Tibial nerve (tissue), 4 donors: ENCODE data around the gene CPNE1. TPM values are rescaled to one million over a fixed set of nuclear protein-coding genes. Genes with fewer than 3 reads are reported as not detected.

Source experiments
- DNase-seq, 2 donors: peaks; one replicate each; pipeline ENCODE4 v3.0.0-alpha.2; 2019; ENCODE audit warnings: low spot score in 2 of 2
- H3K27ac ChIP-seq, 4 donors: fragments of 200-600 bp; sonication (generic) in 3 of 4; one replicate each; pipeline ENCODE4 v1.5.1; 2017 to 2019; ENCODE audit warnings: mild to moderate bottlenecking in 1 of 4
- H3K27me3 ChIP-seq, 2 donors: fragments of 200-600 bp; sonication (generic) in 1 of 2; one replicate each; pipeline versions ENCODE4 v1.5.1 to v1.6.0; 2017 to 2019
- H3K36me3 ChIP-seq, 3 donors: fragments of 200-600 bp; sonication (generic); one replicate each; pipeline ENCODE4 v1.5.1; 2018 to 2019
- H3K4me1 ChIP-seq, 4 donors: fragments of 200-600 bp; sonication (generic) in 3 of 4; one replicate each; pipeline ENCODE4 v1.5.1; 2017 to 2019
- H3K4me3 ChIP-seq, 4 donors: fragments of 200-600 bp; sonication (generic) in 3 of 4; one replicate each; pipeline ENCODE4 v1.5.1; 2017 to 2019; ENCODE audit warnings: mild to moderate bottlenecking in 1 of 4, moderate library complexity in 1 of 4
- H3K9me3 ChIP-seq, 4 donors: fragments of 200-600 bp; sonication (generic) in 3 of 4; one replicate each; pipeline ENCODE4 v1.5.1; 2017 to 2019
- CTCF ChIP-seq, 5 experiments: fragments of 200-600 bp in 3 of 5; fragments of 450-650 bp in 2 of 5; sonication (generic) in 3 of 5; IDR thresholded peaks; one replicate each; pipeline ENCODE4 v1.5.1; 2016 to 2019; ENCODE audit warnings: antibody characterized with exemption in 5 of 5, mild to moderate bottlenecking in 3 of 5, moderate library complexity in 2 of 5
- EP300 ChIP-seq, 2 donors: sonication (generic); formaldehyde crosslinking; IDR thresholded peaks; one replicate each; pipeline ENCODE4 v1.6.1; 2017; ENCODE audit warnings: antibody characterized with exemption in 2 of 2, mild to moderate bottlenecking in 1 of 2
- POLR2A ChIP-seq, 2 donors: fragments of 450-650 bp; IDR thresholded peaks; one replicate each; pipeline ENCODE4 v1.6.1; 2017; ENCODE audit warnings: antibody characterized with exemption in 2 of 2, mild to moderate bottlenecking in 2 of 2, moderate library complexity in 2 of 2
- WGBS, 2 donors: methylation state at CpG; one replicate each; pipeline ENCODE4 v1.1.5; 2018; 5-methylcytosine and 5-hydroxymethylcytosine counted together
- total RNA-seq, 4 donors: library from RNA; depleted of rRNA; stranded (reverse); fragments of >200 nt; gene quantifications; one replicate each; pipeline ENCODE4 v1.1.0, GENCODE V29; 2016

CPNE1 gene
- total RNA-seq, 4 donors from 2014 or later: 116 to 151 (median 144) TPM

DNA sequence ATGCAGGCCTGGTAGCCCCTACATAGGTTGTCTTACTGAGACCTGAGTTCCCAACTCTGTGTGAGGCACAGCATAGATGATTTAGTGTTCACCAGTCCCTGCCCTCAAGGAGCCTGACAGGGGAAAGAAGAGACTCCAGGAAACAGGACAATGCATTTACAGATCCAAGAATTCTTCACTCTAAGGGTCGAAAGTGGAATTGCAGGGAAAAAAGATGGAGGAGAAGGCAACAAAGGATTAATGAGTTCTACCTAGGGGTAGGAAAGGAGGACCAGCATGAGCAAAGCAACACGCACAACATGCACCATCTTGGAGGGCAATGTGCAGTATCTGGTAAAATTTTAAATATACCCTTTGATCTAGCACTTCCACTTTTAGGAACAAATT lies 43.1 kb downstream of the CPNE1 start:
- TF ChIP-seq CTCF (IDR thresholded peaks at IDR 0.05) (no peak), POLR2A (IDR thresholded peaks at IDR 0.05) (no peak), EP300 (IDR thresholded peaks at IDR 0.05) (no peak)
- 83 to 93% methylated on average over 2 of the region's 2 CpGs for WGBS, 2 donors
- Histone ChIP-seq H3K27me3 (no peaks in the 10 kb centered on the region), H3K4me1 (peaks cover 0 to 32% (median 27%) of the 10 kb centered on the region in 4 donors), H3K27ac (no peak overlapping the region), H3K9me3 (no peaks in the 10 kb centered on the region), H3K4me3 (no peak overlapping the region), H3K36me3 (peaks cover 3 to 52% (median 14%) of the 10 kb centered on the region in 3 donors)
- DNase-seq: no peak

- H3K27ac ChIP-seq: no peak overlapping the region
- H3K4me3 ChIP-seq: no peak overlapping the region
- no peak for TF ChIP-seq POLR2A (IDR thresholded peaks at IDR 0.05)
- TF ChIP-seq CTCF (IDR thresholded peaks at IDR 0.05): no peak
- TF ChIP-seq EP300 (IDR thresholded peaks at IDR 0.05): no peak
- H3K9me3 ChIP-seq: no peaks in the 10 kb centered on the region
- H3K36me3 ChIP-seq: peaks cover 1 to 46% (median 8%) of the 10 kb centered on the region in 3 donors
- DNase-seq: no peak
- WGBS, 2 donors: 91 to 92% methylated on average over 11 of the region's 11 CpGs
- peaks cover 0 to 33% (median 27%) of the 10 kb centered on the region in 4 donors for H3K4me1 ChIP-seq
- no peaks in the 10 kb centered on the region for H3K27me3 ChIP-seq
These were observed 43.7 kb downstream of the CPNE1 start for GRCh38 chr20:35620818-35621559.

- Histone ChIP-seq H3K4me3 (peak overlapping the region; percentile 14 to 55 (median 37)), H3K9me3 (no peaks in the 10 kb centered on the region), H3K27me3 (no peaks in the 10 kb centered on the region), H3K27ac (peak overlapping the region in 3 of 4 donors; percentile 73 to 94 (median 81)), H3K36me3 (peaks cover 0 to 31% (median 0%) of the 10 kb centered on the region in 3 donors), H3K4me1 (peaks cover 0 to 41% (median 27%) of the 10 kb centered on the region in 4 donors)
- TF ChIP-seq POLR2A (IDR thresholded peaks at IDR 0.05) (no peak), CTCF (IDR thresholded peaks at IDR 0.05) (peak in 2 of 5 experiments; percentile 16 to 19)
- 7 to 9% methylated on average over 35 to 44 of the region's 49 CpGs for WGBS, 2 donors
- peak; percentile 48 to 52 for DNase-seq
These were observed 45.3 kb downstream of the CPNE1 start for GRCh38 chr20:35619196-35620095.

GRCh38 chr20:35618263-35619131 lies 46.2 kb downstream of the CPNE1 start:
- Histone ChIP-seq H3K36me3 (peaks cover 0 to 27% (median 0%) of the 10 kb centered on the region in 3 donors), H3K27ac (peak overlapping the region in 3 of 4 donors; percentile 73 to 94 (median 81)), H3K4me3 (peak overlapping the region; percentile 14 to 75 (median 37)), H3K9me3 (no peaks in the 10 kb centered on the region), H3K4me1 (peaks cover 0 to 41% (median 27%) of the 10 kb centered on the region in 4 donors), H3K27me3 (no peaks in the 10 kb centered on the region)
- DNase-seq: no peak
- TF ChIP-seq CTCF (IDR thresholded peaks at IDR 0.05) (no peak), POLR2A (IDR thresholded peaks at IDR 0.05) (no peak), EP300 (IDR thresholded peaks at IDR 0.05) (no peak)
- WGBS, 2 donors: 7 to 17% methylated on average over 14 to 20 of the region's 35 CpGs
